Activated CD4-positive, alpha-beta memory T cell treated with anti-CD3 and anti-CD28 coated beads, Interleukin-2, amount 10 ng/mL, durations not matched to agents 7 days and 5 days (primary cell): Measurements from ENCODE around the gene CRYAA. TPM values are rescaled to one million over a fixed set of nuclear protein-coding genes. Genes with fewer than 3 reads are reported as not detected.
"Not testable (repeated sequence)": the region's sequence is repeated elsewhere in the genome, so short reads cannot be mapped to it uniquely, and the experiment has no call there.

Experiments used
- CTCF ChIA-PET: fragments of 350-600 bp; sonication (Branson Sonifier 250); formaldehyde crosslinking; loops from one replicate; lab custom pipeline; 2021; ENCODE audit warnings: antibody characterized with exemption, inconsistent platforms; lab: Charles Lee
- POLR2A ChIA-PET: fragments of 350-600 bp; sonication (Branson Sonifier 250); formaldehyde crosslinking; loops from one replicate; lab custom pipeline; 2021; ENCODE audit warnings: antibody characterized with exemption; lab: Charles Lee
- DNase-seq: peaks from one replicate; pipeline ENCODE4 v3.0.0-alpha.2; 2020
- H3K27ac Mint-ChIP-seq: one replicate; pipeline ENCODE4 v1.8.0; 2021; ENCODE audit warnings: mild to moderate bottlenecking, mixed read lengths
- H3K27me3 Mint-ChIP-seq: one replicate; pipeline ENCODE4 v1.8.0; 2021; ENCODE audit warnings: mixed read lengths
- H3K36me3 Mint-ChIP-seq: one replicate; pipeline ENCODE4 v1.8.0; 2021; ENCODE audit warnings: low read depth, mixed read lengths
- H3K4me1 Mint-ChIP-seq: one replicate; pipeline ENCODE4 v1.8.0; 2021; ENCODE audit warnings: mixed read lengths
- H3K4me3 Mint-ChIP-seq: one replicate; pipeline ENCODE4 v1.8.0; 2021; ENCODE audit warnings: mild to moderate bottlenecking, mixed read lengths
- H3K9me3 Mint-ChIP-seq: one replicate; pipeline ENCODE4 v1.8.0; 2021; ENCODE audit warnings: mixed read lengths
- total RNA-seq, 2 experiments: library from RNA; stranded (reverse); gene quantifications; one replicate each; pipeline ENCODE4 v1.2.3, GENCODE V29; 2021

Gene CRYAA, protein sequence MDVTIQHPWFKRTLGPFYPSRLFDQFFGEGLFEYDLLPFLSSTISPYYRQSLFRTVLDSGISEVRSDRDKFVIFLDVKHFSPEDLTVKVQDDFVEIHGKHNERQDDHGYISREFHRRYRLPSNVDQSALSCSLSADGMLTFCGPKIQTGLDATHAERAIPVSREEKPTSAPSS
- total RNA-seq: not detected

DNA sequence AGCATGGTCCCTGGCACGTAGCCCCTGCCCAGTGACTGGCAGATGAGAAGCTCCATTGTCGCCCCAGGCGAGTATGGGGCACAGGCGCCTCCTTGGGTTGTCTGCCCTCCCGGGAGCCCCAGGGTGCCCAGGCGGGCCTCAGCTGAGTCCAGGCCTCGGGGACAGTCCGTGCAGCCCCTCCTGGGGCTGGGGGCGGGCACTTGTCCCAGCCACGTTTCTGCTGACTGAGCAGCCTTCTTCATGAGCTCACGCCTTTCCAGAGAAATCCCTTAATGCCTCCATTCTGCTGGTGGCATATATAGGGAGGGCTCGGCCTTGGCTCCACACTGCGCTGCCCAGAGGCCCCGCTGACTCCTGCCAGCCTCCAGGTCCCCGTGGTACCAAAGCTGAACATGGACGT is at the start of gene CRYAA:
CRYAA (plus strand) TSS at position 301 of the 400 bp plus-strand sequence; CDS start at position 393, 92 bp downstream.
- H3K36me3 Mint-ChIP-seq, H3K9me3 Mint-ChIP-seq, H3K27me3 Mint-ChIP-seq, CTCF ChIA-PET, POLR2A ChIA-PET, DNase-seq, H3K27ac Mint-ChIP-seq, H3K4me3 Mint-ChIP-seq, H3K4me1 Mint-ChIP-seq: not testable (repeated sequence)

DNA sequence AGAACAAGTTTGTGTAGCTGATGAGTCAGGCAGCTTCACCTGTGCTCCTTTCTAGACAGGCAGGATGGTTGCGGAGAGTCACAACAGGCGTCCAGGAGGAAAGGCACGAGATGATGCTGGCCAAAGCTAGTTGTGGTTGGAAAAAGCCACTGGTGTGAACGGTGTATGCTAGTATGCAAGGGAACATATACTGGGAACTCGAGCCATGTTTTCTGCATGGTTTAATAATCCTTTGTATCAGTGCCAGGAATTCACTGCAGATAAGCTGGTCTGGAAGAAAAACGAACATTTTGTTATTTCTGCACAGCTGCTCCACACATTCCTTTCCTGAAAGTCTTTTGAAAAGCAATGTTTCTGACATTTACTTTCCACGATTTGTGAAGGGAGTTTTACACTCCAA is 38.7 kb upstream of the CRYAA start:
- DNase-seq, H3K9me3 Mint-ChIP-seq, H3K4me1 Mint-ChIP-seq, CTCF ChIA-PET, H3K36me3 Mint-ChIP-seq, POLR2A ChIA-PET, H3K27ac Mint-ChIP-seq, H3K27me3 Mint-ChIP-seq, H3K4me3 Mint-ChIP-seq: not testable (repeated sequence)

DNA sequence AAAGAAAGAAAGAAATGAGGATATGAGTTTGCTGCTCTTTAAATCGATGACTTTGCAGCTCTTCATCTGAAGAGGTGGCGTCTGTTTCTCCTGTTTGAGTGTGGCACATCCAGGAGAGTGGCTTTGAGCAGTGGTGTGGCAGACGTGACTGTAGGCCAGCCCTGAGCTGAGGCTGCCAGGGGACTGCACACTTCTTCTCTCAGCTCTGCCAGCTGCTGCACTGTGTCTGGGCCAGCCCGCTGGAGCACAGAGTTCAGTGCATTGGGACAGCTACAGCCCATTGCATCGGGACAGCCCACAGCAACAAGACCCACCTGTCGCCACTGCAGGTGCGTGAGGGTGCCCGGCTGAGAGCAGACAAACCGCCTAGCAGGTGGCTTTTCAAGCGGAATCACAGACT is 34.3 kb upstream of the CRYAA start:
- H3K27me3 Mint-ChIP-seq, DNase-seq, CTCF ChIA-PET, POLR2A ChIA-PET, H3K4me1 Mint-ChIP-seq, H3K36me3 Mint-ChIP-seq, H3K9me3 Mint-ChIP-seq, H3K4me3 Mint-ChIP-seq, H3K27ac Mint-ChIP-seq: not testable (repeated sequence)

DNA sequence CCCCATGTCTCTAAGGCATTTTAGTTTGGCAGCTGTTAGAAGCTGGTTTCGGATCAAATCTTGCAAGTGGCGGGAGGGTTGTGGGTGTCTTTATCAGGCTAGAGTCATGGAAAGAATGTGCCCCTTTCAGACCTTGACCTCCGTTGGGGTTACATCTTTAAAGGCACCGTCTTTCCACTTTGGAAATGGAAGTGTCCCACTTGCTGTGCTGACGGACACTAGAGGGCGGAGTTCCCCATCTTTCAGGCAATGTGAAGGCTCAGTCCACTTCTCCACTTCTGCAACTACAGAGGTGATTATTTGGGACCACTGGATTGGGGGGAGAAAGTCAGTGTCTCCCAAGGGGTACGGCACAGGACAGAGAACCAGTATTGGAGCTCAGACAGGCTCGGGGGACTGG is 29.9 kb upstream of the CRYAA start:
- H3K27me3 Mint-ChIP-seq, H3K9me3 Mint-ChIP-seq, H3K27ac Mint-ChIP-seq, H3K36me3 Mint-ChIP-seq, CTCF ChIA-PET, H3K4me3 Mint-ChIP-seq, H3K4me1 Mint-ChIP-seq, DNase-seq, POLR2A ChIA-PET: not testable (repeated sequence)

DNA sequence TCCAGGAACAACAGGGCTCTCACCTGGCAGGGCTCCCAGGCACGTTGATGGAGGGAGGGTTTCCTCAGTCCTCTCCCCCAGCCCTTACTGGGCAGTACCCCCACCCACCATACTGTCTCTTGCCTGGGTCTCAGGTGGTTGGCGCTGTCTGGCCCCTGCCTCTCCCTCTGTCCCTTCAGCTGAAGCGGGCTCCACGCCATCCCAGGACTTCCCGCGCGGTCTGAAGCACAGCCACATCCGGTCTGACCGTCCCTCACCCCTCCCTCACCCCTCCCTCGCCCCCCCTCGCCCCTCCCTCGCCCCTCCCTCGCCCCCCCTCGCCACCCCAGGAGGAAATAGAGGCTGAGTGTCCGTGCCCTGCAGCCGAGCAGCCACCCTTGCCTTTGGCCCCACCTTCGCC is 27.4 kb upstream of the CRYAA start:
- H3K9me3 Mint-ChIP-seq, H3K36me3 Mint-ChIP-seq, POLR2A ChIA-PET, CTCF ChIA-PET, DNase-seq, H3K27ac Mint-ChIP-seq, H3K4me3 Mint-ChIP-seq, H3K4me1 Mint-ChIP-seq, H3K27me3 Mint-ChIP-seq: not testable (repeated sequence)

DNA sequence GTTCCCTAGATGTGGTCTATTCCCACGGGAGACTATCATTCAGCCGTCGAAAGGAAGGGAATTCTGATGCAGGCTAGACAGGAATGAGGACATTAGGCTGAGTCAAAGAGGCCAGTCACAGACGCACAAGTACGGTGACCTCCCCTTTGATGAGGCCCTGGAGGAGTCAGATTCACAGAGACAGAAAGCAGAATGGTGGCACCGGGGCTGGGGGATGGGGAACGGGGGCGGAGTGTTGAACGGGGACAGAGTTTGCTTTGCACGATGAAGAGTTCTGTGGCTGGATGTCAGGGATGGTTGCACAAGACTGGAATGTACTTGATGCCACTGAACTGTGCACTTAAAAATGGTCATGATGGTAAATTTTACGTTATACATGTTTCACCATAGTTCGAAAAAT is 22.2 kb upstream of the CRYAA start:
- H3K27ac Mint-ChIP-seq, H3K27me3 Mint-ChIP-seq, CTCF ChIA-PET, H3K4me1 Mint-ChIP-seq, DNase-seq, H3K9me3 Mint-ChIP-seq, POLR2A ChIA-PET, H3K36me3 Mint-ChIP-seq, H3K4me3 Mint-ChIP-seq: not testable (repeated sequence)

DNA sequence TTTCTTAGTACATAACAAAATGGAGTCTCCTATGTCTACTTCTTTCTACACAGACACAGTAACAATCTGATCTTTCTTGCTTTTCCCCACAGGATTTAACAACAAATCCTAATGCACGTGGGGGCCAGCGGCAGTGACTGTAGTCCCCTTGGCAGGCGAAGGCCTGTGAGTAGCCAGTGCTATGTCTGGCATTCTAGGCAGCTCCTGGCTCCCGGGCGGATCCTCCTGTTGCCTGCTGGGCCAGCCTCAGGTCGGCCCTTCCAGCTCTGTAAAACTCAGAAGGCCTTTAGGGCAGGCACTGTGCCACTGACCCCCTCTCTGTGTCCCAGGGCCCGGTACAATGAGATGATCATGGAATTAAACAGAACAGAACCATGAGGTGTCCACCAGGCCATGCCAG is 20.8 kb upstream of the CRYAA start:
- H3K9me3 Mint-ChIP-seq, H3K27ac Mint-ChIP-seq, H3K27me3 Mint-ChIP-seq, H3K4me1 Mint-ChIP-seq, CTCF ChIA-PET, POLR2A ChIA-PET, DNase-seq, H3K4me3 Mint-ChIP-seq, H3K36me3 Mint-ChIP-seq: not testable (repeated sequence)

DNA sequence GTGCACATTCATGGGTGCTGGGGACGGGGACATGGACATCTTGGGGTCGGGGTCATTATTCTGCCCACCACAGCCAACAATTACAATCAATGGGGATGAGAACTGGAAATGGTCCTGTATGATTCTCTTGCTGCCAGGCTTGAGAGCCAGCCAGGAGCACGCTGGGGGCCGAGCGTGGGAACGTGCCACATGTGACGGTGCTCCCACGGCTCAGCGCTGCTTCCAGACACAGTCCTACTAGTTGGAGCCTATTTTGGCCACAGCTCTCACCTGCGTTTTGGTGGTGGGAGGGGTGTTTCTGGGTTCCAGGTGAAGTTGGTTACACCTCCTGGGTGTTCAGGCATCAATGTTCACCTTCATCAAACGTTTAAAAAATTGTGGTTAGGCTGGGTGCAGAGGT is 19.5 kb upstream of the CRYAA start:
- POLR2A ChIA-PET, DNase-seq, CTCF ChIA-PET, H3K27me3 Mint-ChIP-seq, H3K36me3 Mint-ChIP-seq, H3K9me3 Mint-ChIP-seq, H3K4me1 Mint-ChIP-seq, H3K4me3 Mint-ChIP-seq, H3K27ac Mint-ChIP-seq: not testable (repeated sequence)

DNA sequence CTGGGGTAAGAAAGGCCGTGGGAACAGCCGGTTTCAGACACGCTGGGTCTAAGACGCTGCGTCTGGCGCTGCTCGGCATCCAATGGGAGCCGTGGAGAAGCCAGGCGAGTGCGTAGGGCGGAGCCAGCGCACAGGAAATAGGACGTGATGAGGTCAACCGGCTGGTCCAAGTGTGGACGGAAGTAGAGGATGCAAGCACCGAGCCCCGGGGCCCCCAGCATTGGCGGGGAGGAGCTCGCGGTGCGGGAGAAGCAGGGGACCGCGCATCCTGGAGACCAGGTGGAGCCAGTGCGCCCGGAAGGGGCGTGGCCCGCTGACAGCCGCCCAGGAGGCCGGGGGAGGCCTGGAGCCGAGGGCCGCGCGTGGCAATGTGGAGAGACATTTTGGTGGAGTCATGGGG is 15.2 kb upstream of the CRYAA start:
- H3K4me3 Mint-ChIP-seq, H3K36me3 Mint-ChIP-seq, POLR2A ChIA-PET, H3K27me3 Mint-ChIP-seq, H3K27ac Mint-ChIP-seq, DNase-seq, H3K9me3 Mint-ChIP-seq, H3K4me1 Mint-ChIP-seq, CTCF ChIA-PET: not testable (repeated sequence)

DNA sequence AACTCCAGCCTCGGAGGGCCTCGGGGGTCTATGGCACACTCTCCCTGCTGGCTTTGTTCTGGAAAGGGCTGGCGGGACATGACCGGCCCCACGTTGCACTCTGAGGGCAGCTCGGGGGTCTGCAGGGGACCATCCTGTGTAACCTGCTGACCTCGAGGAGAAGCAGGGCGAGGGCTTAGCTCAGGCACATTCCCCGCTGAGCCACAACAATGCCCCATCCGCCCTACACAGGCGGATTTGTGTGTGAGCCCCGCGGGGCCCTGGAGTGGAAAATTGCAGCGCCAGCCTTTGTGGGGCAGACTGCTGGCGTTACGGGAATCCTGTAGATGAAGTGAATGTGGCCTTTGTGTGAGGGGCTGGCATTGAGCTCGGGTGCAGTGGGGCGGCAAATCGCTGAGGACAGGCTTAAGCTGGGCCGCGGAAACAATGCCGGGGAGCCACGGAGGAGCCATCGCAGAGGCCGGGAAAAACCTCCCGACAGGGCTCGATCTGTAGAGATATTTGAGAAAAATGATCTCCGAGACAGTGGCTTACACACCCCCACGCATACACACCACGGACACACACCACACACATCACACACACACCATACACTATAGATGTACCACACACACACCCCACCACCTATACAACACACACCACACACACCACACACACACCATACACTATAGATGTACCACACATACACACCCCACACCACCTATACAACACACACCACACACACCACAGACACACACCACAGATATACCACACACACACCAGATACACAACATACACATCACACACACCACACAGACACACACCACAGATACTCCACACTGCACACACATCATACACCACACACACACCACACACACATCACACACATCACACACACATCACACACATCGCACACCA is 9.3 kb upstream of the CRYAA start:
- H3K27ac Mint-ChIP-seq, POLR2A ChIA-PET, H3K4me1 Mint-ChIP-seq, H3K9me3 Mint-ChIP-seq, CTCF ChIA-PET, DNase-seq, H3K36me3 Mint-ChIP-seq, H3K27me3 Mint-ChIP-seq, H3K4me3 Mint-ChIP-seq: not testable (repeated sequence)

DNA sequence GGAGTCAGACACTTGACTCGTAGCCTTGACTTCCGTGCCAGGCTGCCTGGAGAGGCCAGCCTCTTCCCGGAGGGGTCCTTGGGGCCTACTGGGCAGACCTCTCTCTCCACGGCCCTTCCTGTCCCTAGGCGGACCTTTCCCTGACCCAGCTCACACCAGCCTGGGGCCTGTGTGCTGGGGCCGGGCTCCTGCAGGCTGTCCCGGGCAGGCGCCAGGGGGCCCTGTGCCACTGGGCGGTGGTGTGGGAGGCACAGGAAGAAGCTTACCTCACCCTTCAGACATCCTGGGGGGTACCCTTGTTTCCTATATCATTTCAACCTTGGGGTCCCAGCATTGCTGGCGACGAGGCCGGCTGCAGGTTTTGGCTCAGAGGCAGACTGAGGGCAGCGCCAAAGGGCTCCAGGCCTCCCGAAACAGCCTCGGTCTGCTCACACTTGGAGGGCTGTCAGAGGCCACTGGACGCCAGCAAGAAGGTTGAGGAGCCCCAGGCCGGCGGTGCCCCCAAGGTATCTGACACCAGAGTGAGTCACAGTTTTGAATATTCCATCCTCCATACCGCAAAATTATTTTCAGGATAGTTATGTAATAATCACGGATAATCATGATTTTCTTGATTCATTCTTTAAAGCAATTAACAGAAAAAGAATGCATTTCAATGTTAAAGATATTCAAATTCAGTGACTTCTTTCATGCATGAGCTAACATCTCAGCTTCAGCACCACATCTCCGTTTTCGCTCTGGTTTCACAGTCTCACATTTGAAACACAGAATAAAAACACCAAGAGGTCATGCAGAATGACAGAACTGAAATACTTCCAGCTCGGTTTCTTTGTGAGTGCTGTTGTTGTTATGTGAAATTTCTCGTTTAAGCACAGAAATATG is 6.7 kb upstream of the CRYAA start:
- DNase-seq, H3K27ac Mint-ChIP-seq, H3K36me3 Mint-ChIP-seq, H3K27me3 Mint-ChIP-seq, CTCF ChIA-PET, H3K4me1 Mint-ChIP-seq, POLR2A ChIA-PET, H3K4me3 Mint-ChIP-seq, H3K9me3 Mint-ChIP-seq: not testable (repeated sequence)

DNA sequence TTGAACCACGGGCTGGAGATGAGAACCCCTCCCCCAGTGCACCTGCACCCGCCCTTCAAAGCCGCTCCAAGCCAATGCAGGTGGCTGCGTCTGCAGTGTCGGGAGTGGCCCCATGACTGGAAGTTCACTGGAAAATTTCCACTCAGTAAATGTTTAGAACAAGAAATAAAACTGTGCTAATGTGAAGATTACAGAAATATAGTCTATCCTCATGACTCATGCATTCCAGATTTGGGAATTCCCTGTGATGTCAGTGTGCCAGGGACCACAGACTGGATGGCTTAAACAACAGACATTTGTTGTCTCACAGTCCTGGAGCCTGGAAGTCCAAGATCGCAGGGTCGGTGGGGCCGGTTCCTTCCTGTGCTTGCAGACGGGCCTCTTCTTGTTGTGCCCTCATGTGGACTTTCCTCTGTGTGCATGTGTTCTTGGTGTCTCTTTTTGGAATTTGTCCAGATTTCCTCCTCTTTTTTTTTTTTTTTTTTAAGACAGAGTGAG is 6.1 kb upstream of the CRYAA start:
- DNase-seq, H3K4me3 Mint-ChIP-seq, H3K36me3 Mint-ChIP-seq, POLR2A ChIA-PET, H3K4me1 Mint-ChIP-seq, CTCF ChIA-PET, H3K27me3 Mint-ChIP-seq, H3K27ac Mint-ChIP-seq, H3K9me3 Mint-ChIP-seq: not testable (repeated sequence)

DNA sequence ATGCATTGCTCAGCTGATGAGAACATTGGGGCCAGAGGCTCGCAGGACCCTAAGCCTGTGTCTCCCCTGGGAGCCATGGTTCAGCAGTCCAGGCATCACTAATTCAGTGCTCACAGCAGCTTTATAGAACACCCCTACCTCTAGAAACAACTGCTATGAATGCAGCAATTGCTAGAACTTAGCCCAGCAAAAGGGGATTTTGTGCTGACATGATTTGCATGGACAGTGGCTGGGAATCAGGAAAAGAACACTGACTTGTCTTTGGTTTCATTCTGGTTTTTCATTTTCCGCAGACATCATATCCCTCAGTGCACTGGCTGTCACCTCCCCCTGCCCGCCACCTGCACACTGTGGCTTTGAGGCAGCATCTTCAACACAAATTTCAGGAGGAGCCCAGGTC is 4.0 kb upstream of the CRYAA start:
- DNase-seq, POLR2A ChIA-PET, H3K4me1 Mint-ChIP-seq: not testable (repeated sequence)

More for the DNA sequence above, 4.0 kb upstream of the CRYAA start:
- H3K4me3 Mint-ChIP-seq, H3K27me3 Mint-ChIP-seq, H3K9me3 Mint-ChIP-seq, H3K36me3 Mint-ChIP-seq, H3K27ac Mint-ChIP-seq, CTCF ChIA-PET: not testable (repeated sequence)
